ENCODE results near the gene COQ8B. TPM values are rescaled to one million over a fixed set of nuclear protein-coding genes. Genes with fewer than 3 reads are reported as not detected.
A peak's percentile ranks its signal among the peaks of the same experiment; 100 is the strongest.

Gene COQ8B
- total RNA-seq, 4 donors from 2014 or later = 34.5 to 57.7 (median 45.3) TPM

DNA sequence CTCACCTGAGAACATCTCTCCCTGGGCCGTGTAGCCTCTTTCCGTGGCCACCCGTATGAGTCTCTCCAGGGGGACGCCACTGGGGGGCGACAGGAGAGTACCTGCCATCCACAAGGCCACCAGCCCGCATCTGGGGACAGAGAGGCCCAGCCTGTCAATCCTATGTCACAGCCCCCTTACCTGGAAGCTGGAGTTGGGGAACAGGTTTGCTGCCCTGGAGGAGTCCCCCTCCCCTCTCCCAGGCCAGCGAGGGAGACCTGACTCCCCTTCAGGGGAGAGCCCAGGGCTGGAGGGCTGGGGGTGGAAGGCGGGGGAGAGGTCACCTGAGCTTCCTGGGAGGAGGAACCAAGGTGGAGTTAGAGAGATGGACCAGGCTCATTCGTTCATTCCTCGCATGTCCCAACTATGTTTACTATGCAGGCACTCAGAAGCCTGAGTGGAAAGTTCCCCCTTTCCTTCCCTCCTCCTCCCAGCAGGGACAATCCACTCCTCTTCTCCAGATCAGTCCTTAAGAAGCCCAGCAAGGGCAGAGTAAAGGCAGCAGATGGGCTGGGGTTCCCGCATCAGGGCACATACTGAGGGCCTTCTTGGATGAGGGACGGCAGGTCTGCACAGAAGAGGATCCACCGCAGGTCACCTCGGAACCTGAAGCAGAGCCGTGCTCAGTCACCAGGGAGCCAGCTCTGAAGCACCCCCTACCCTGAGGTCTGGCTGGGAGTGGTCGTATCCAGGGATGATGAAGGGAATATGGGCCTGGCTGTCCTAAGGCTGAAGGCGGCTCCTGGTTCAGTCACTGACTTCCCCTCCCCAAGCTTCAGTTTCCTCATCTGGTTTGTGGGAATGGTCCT, 28.1 kb upstream of the COQ8B start:
- H3K9me3 ChIP-seq = no peaks in the 10 kb centered on the region
- peaks cover 6 to 28% (median 15%) of the 10 kb centered on the region in 4 donors for H3K36me3 ChIP-seq
- intact Hi-C loops (cut with DNase I) = no loop called here
- H3K4me1 ChIP-seq = peaks cover 27 to 52% (median 45%) of the 10 kb centered on the region in 4 donors
- H3K27me3 ChIP-seq = no peaks in the 10 kb centered on the region
- no peak overlapping the region for H3K4me3 ChIP-seq
- peak overlapping the region in 3 of 4 donors; percentile 19 to 49 (median 20) for H3K27ac ChIP-seq (replicated peaks in 1 of 4)
- no peak for DNase-seq (ENCODE audit: extremely low spot score)
- 67% methylated on average over 15 of the region's 17 CpGs for WGBS
- TF ChIP-seq POLR2A (IDR thresholded peaks at IDR 0.05; ENCODE audit: low read depth) = no peak
- TF ChIP-seq POLR2AphosphoS5 (IDR thresholded peaks at IDR 0.05) = no peak
- no peak for TF ChIP-seq EP300 (IDR thresholded peaks at IDR 0.05)
- TF ChIP-seq CTCF (IDR thresholded peaks at IDR 0.05) = no peak

GRCh38 chr19:40743926-40744325, 27.2 kb upstream of the COQ8B start:
- Histone ChIP-seq H3K4me1 (peaks cover 19 to 49% (median 43%) of the 10 kb centered on the region in 4 donors), H3K9me3 (no peaks in the 10 kb centered on the region), H3K27me3 (no peaks in the 10 kb centered on the region), H3K27ac (replicated peaks in 1 of 4) (no peak overlapping the region), H3K36me3 (peaks cover 13 to 37% (median 23%) of the 10 kb centered on the region in 4 donors), H3K4me3 (no peak overlapping the region)
- intact Hi-C loops (cut with DNase I) = no loop called here
- WGBS = 100% methylated on average over 1 of the region's 10 CpGs
- DNase-seq (ENCODE audit: extremely low spot score) = no peak
- TF ChIP-seq EP300 (IDR thresholded peaks at IDR 0.05) = no peak
- TF ChIP-seq POLR2A (IDR thresholded peaks at IDR 0.05; ENCODE audit: low read depth) = no peak
- no peak for TF ChIP-seq POLR2AphosphoS5 (IDR thresholded peaks at IDR 0.05)
- no peak for TF ChIP-seq CTCF (IDR thresholded peaks at IDR 0.05)

DNA sequence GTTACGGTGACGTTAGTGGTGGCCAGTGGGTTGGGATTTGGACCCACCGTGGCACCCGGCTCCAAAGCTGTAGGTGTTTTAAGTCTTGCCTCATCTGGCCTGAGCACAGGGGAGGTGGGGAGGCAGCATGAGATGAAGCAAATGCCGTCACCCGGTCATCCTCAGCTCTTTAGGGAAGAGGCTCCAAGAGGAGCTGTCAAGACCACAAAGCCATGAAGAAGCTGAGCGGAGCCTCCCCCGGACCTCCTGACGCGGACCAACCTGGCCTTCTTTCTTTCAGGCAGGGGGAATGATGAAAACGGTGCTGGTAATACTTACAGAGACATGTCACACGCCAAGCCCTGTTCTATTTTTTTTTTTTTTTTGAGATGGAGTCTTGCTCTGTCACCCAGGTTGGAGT, 26.2 kb upstream of the COQ8B start:
- Histone ChIP-seq H3K4me1 (peaks cover 13 to 41% (median 37%) of the 10 kb centered on the region in 4 donors), H3K27me3 (no peaks in the 10 kb centered on the region), H3K9me3 (no peaks in the 10 kb centered on the region), H3K27ac (replicated peaks in 1 of 4) (no peak overlapping the region), H3K4me3 (no peak overlapping the region), H3K36me3 (peaks cover 15 to 47% (median 33%) of the 10 kb centered on the region in 4 donors)
- no peak for DNase-seq (ENCODE audit: extremely low spot score)
- intact Hi-C loops (cut with DNase I) = no loop called here
- WGBS = 89% methylated on average over 12 of the region's 12 CpGs
- TF ChIP-seq POLR2AphosphoS5 (IDR thresholded peaks at IDR 0.05) = no peak
- TF ChIP-seq CTCF (IDR thresholded peaks at IDR 0.05) = no peak
- no peak for TF ChIP-seq EP300 (IDR thresholded peaks at IDR 0.05)
- no peak for TF ChIP-seq POLR2A (IDR thresholded peaks at IDR 0.05; ENCODE audit: low read depth)

DNA sequence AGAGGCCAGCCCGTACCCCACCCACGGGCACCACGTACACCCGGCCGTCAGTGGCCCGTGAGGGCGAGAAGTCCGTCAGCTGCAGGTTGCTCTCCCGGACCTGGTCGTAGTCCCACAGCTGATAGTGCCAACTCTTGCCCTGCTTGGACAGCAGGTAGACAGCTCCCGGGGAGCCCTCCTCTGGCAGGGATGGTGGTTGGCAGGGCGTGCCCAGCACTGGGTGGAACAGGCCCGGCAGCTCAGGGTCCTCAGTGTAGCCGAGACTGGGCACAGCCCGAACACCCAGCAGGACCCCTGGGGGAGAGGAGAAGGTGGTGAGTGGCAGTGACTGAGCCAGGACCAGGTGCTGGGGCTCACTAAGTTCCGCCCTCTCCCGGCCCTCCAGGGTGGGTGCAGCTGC, 25.8 kb upstream of the COQ8B start:
- Histone ChIP-seq H3K4me3 (no peak overlapping the region), H3K9me3 (no peaks in the 10 kb centered on the region), H3K27ac (replicated peaks in 1 of 4) (peak overlapping the region in 1 of 4 donors; percentile 27), H3K36me3 (peaks cover 19 to 51% (median 37%) of the 10 kb centered on the region in 4 donors), H3K4me1 (peaks cover 13 to 41% (median 37%) of the 10 kb centered on the region in 4 donors), H3K27me3 (no peaks in the 10 kb centered on the region)
- no peak for DNase-seq (ENCODE audit: extremely low spot score)
- intact Hi-C loops (cut with DNase I) = no loop called here
- TF ChIP-seq POLR2AphosphoS5 (IDR thresholded peaks at IDR 0.05) = no peak
- no peak for TF ChIP-seq CTCF (IDR thresholded peaks at IDR 0.05)
- no peak for TF ChIP-seq POLR2A (IDR thresholded peaks at IDR 0.05; ENCODE audit: low read depth)
- no peak for TF ChIP-seq EP300 (IDR thresholded peaks at IDR 0.05)
- WGBS = 81% methylated on average over 6 of the region's 17 CpGs
